GM18868 (cell line): Measurements from ENCODE around the gene IL13.
"Not testable (repeated sequence)": the region's sequence is repeated elsewhere in the genome, so short reads cannot be mapped to it uniquely, and the experiment has no call there.

Experiments
- ATAC-seq: cut with Tn5 transposase; IDR thresholded peaks from one replicate; pipeline ENCODE4 v1.9.1; 2021; ENCODE audit warnings: mild to moderate bottlenecking, moderate library complexity; ENCODE audit not compliant: unreplicated experiment

The IL13 gene

DNA sequence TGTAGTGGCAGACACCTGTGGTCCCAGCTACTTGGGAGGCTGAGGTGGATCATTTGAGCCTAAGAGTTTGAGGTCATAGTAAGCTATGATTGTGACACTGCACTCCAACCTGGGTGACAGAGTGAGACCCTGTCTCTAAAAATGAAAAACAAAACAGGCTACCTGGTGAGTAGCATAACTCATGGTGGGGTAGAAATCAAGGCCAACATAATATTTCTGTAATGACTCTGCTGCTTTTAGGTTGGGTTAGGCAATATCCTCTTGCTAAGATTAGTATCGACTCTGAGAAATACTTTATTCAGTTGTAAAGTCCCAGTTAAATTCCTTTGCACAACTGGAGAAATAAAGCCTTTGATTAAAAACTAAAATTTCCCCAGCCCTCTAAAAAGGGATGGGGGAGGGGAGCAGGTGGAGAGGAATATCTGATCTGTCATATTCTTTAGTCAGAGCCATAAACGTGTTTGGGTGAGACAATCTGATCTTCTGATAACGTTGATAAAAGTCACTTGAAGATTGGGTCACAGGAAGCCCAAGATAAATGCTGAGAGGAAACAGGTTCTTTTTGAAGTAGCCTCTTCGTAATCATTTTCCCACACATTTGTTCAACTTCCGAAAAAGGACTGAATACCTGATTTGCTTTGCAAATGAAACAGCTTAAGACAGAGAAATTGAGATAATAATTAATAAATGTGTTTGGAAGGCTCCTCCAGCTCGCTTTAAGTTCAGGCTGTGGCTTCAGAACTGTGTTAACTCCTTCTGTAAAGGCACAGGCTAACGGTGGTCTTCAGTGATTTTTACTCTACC is 30.8 kb downstream of the IL13 start:
- no peak for ATAC-seq

DNA sequence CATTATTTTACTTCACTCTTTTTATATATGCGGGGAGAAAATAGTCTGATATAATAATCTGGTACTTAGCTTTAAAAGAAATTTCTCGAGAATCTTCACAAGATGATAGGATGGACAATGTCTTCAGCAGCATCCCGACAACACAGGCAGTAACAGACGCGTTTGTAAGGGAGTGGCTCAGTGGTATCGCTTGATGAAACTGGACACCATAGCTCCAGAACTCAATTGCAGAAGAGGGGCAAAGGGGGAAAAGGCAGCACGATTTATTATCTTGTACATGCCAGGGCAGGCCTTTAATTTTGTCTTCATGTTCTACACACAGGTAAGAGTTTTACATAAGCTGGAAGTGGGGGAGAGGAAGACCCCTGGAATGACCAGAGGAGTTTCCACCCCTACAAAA is 31.5 kb downstream of the IL13 start:
- ATAC-seq = no peak

DNA sequence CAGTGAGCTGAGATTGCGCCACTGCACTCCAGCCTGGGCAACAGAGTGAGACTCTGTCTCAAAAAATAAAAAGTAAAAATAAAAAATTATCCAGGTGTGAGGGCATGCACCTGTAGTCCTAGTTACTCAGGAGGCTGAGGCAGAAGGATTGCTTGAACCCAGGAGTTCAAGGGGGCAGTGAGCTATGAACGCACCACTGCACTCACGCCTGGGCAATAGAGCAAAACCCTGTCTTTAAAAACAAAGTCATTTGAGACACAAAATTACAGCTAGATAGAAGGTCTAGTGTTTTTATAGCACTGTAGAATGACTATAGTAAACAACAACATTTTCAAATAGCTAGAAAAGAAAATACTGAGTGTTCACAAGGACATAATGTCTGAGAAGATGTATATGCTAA is 32.2 kb downstream of the IL13 start:
- peak; percentile 37 for ATAC-seq

DNA sequence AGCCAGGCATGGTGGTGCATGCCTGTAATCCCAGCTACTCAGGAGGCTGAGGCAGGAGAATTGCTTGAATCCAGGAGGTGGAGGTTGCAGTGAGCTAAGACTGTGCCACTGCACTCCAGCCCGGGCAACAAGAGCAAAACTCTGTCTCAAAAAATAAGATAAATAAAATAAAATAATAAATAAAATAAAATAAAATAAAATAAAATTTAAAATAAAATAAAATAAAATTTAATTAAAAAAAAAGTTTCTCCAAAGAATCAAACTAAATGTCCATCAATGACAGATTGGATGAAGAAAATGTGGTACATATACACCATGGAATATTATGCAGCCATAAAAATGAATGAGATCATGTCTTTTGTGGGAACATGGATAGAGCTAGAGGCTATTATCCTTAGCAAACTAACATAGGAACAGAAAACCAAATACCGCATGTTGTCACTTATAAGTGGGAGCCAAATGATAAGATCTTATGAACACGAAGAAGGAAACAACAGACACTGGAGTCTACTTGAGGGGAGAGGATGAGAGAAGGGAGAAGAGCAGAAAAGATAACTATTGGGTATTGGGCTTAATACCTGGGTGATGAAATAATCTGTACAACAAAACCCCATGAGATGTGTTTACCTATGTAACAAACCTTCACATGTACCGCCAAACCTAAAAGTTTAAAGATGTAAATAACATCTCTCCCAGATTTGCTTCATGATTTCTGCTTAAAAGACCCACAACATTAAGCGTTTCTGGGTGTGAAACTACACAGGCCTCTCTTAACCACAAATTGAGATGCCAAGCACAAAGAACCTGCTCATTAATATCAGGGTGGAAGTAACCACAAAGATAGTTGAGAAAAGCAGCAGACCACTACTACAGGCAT is 34.0 kb downstream of the IL13 start:
- ATAC-seq = not testable (repeated sequence)

DNA sequence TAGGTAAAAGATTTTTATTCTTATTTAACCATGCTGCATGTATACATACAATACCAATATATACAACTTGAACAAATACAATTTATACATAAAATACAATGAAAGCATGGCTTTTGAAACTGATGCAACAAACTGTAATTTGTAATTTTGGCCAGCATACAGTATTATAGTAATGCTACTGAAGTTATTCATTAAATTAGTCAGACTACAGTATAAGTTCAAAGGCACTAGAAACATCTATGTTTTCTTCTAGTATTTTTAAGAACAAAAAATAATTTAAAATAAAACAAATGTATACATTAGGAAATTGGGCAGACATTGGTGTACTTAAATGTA is 34.6 kb downstream of the IL13 start:
- ATAC-seq = no peak

DNA sequence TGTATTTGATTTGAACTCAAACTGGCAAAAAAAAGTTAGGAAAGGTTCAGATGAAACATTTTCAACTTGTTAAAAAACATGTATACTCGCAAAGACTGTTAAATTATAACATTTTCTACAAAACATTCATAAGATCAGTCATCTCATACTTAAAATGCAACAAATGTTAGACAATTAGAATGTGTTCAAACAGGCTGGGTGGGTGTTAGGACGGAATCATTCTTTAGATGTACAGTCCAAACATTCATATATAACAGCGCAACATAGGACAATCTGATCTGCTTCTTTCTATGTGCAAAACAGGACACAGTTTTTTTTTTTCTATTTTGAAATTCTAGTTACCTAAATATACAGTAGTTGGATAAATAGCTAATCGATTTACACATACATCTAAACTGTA is 38.0 kb downstream of the IL13 start:
- ATAC-seq = no peak

DNA sequence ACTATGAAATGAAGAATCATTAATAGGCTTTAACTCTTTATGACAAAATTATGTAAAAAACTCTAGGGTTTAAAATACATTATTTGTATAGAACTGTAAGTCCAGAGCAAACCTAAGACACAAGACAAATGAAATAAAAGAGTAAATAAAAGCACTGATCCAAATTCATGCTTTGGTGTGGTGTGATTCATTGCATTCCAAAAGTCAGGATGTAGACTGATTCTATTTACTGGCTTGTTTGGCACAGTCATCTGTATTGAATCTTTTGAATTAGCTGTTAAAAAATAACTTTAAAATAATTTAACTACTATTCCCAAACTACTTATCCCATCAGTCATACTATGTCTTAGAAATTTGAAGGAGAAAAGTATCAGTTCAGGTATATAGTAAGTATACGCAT is 46.9 kb downstream of the IL13 start:
- no peak for ATAC-seq

DNA sequence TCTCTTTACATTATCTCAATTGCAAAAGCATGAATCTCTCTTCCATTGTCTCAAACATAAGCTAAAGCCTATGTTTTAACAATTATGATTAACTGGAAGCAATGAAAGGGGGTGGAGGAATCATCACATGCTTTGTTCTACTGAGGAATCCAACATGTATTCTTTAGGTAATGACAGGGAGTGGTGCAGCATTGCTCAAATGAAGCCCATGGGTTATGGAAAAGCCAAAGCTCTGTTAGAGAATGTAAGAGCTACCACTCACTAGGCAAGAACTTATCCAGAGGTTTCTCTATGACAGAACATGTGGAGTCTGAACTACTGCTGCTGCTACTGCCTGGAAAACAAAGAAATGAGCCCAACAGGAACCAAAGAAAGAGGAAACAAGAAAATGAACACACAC is 50.7 kb downstream of the IL13 start:
- ATAC-seq = no peak
